Adrenal gland (tissue), 12 donors: ENCODE measurements around the gene C1QTNF8. TPM values are rescaled to one million over a fixed set of nuclear protein-coding genes. Genes with fewer than 3 reads are reported as not detected.

ENCODE experiments used
- DNase-seq, 7 donors: peaks; one replicate each; pipeline ENCODE4 v3.0.0-alpha.2; 2019 to 2020
- H3K27ac ChIP-seq, 5 donors: fragments of 200-600 bp; sonication (generic) in 4 of 5; 1 replicate in 3 of 5; 2 replicates in 2 of 5; pipeline versions ENCODE4 v1.5.1 to v1.8.0; 2016 to 2020; ENCODE audit warnings: mild to moderate bottlenecking in 1 of 5
- H3K27me3 ChIP-seq: fragments of 200-600 bp; 2 replicates; pipeline ENCODE4 v1.8.0; 2021
- H3K36me3 ChIP-seq, 2 donors: fragments of 200-600 bp; replicated peaks in 1 of 2; 1 replicate in 1 of 2; 2 replicates in 1 of 2; pipeline versions ENCODE4 v1.5.1 to v1.8.0; 2018 to 2022
- H3K4me1 ChIP-seq, 2 donors: fragments of 200-600 bp; replicated peaks in 1 of 2; 1 replicate in 1 of 2; 2 replicates in 1 of 2; pipeline versions ENCODE4 v1.5.1 to v1.8.0; 2018 to 2021
- H3K4me3 ChIP-seq, 4 donors: fragments of 200-600 bp; sonication (generic) in 3 of 4; one replicate each; pipeline ENCODE4 v1.5.1; 2016 to 2018
- H3K9me3 ChIP-seq, 3 donors: fragments of 200-600 bp; sonication (generic) in 1 of 3; replicated peaks in 1 of 3; 1 replicate in 2 of 3; 2 replicates in 1 of 3; pipeline versions ENCODE4 v1.5.1 to v1.8.0; 2016 to 2021
- CTCF ChIP-seq, 6 experiments: fragments of 450-650 bp in 4 of 6; fragments of 200-600 bp in 2 of 6; sonication (generic) in 1 of 6; IDR thresholded peaks; 1 replicate in 5 of 6; 2 replicates in 1 of 6; pipeline versions ENCODE4 v1.5.1 to v1.8.0; 2016 to 2021; ENCODE audit warnings: antibody characterized with exemption in 6 of 6, mild to moderate bottlenecking in 2 of 6, moderate library complexity in 1 of 6
- POLR2A ChIP-seq, 2 donors: fragments of 450-650 bp; IDR thresholded peaks; one replicate each; pipeline ENCODE4 v1.6.1; 2017; ENCODE audit warnings: antibody characterized with exemption in 2 of 2, mild to moderate bottlenecking in 2 of 2, moderate library complexity in 1 of 2
- WGBS, 4 donors: extraction: QIAGEN DNeasy Blood & Tissue Kit in 2 of 4; methylation state at CpG; one replicate each; pipeline versions ENCODE4 v1.1.5 to v1.1.7; 2013 to 2017; 5-methylcytosine and 5-hydroxymethylcytosine counted together
- intact Hi-C, 2 donors: fragments of 100-400 bp; cut with DNase I; formaldehyde crosslinking; loops; one replicate each; pipeline versions ENCODE4 v1.14.1 to v1.15.0; 2022 to 2023
- polyA plus RNA-seq, 3 donors: library from polyadenylated mRNA; stranded (reverse); fragments of 200-250 nt in 2 of 3; fragments of 350-450 nt in 1 of 3; fragmentation: Illumina TruSeq in 1 of 3; extraction: RNeasy Lipid Tissue Mini Kit (QIAGEN cat#74804) in 1 of 3; gene quantifications; one replicate each; pipeline ENCODE4 v1.2.3, GENCODE V29; 2013 to 2014
- total RNA-seq, 9 donors: library from RNA; depleted of rRNA in 4 of 9; stranded (reverse); fragments of >200 nt in 4 of 9; fragments of 120-200 nt in 1 of 9; fragmentation: NEBNext Ultra II Directional in 1 of 9; extraction: Animal tissue kit (Norgen Biotek cat#: 25700) in 1 of 9; gene quantifications; one replicate each; pipeline versions ENCODE4 v1.1.0 to v1.2.4, GENCODE V29; 2013 to 2023
- donor health status: healthy with polysubstance abuse.
- donor health status: Bipolar disorder and iron deficiency.
- donor health status: DM: yes; HTN: yes; CAD: no.
- donor health status: DM: no; HTN: no; CAD: no.
- donor health status: DM: no; HTN: no; CAD: no.
- donor health status: DM: yes; HTN: yes; CAD: no.

C1QTNF8 gene
- total and polyA plus RNA-seq, 12 donors = 0.14 to 0.64 (median 0.25) TPM; not detected in 8

GRCh38 chr16:1107731-1108130 lies 11.7 kb upstream of the C1QTNF8 start:
- H3K9me3 ChIP-seq = no peaks in the 10 kb centered on the region
- no peak for TF ChIP-seq POLR2A (IDR thresholded peaks at IDR 0.05)
- TF ChIP-seq CTCF (IDR thresholded peaks at IDR 0.05) = no peak
- peak in 2 of 7 donors; percentile 52 to 58 for DNase-seq
- intact Hi-C loops = loop anchor here in 1 of 2 donors (2.0 kb wide), 1 partner anchor 91 kb away; no protein-coding TSS in a partner anchor
- peaks cover 0 to 4% of the 10 kb centered on the region in 2 donors for H3K4me1 ChIP-seq
- H3K36me3 ChIP-seq = no peaks in the 10 kb centered on the region
- H3K27me3 ChIP-seq = peaks cover 12% of the 10 kb centered on the region
- H3K4me3 ChIP-seq = no peak overlapping the region
- no peak overlapping the region for H3K27ac ChIP-seq
- WGBS, 4 donors = 20 to 63% (median 46%) methylated on average over 2 to 12 of the region's 12 CpGs

GRCh38 chr16:1107141-1107540 lies 11.1 kb upstream of the C1QTNF8 start:
- peaks cover 0 to 4% of the 10 kb centered on the region in 2 donors for H3K4me1 ChIP-seq
- no peak overlapping the region for H3K4me3 ChIP-seq
- H3K27me3 ChIP-seq = peaks cover 12% of the 10 kb centered on the region
- no peak overlapping the region for H3K27ac ChIP-seq
- TF ChIP-seq POLR2A (IDR thresholded peaks at IDR 0.05) = no peak
- TF ChIP-seq CTCF (IDR thresholded peaks at IDR 0.05) = no peak
- no peaks in the 10 kb centered on the region for H3K9me3 ChIP-seq
- DNase-seq = no peak
- H3K36me3 ChIP-seq = no peaks in the 10 kb centered on the region
- WGBS, 4 donors = 65 to 77% (median 71%) methylated on average over 11 to 22 of the region's 22 CpGs
- intact Hi-C loops = loop anchor here in 1 of 2 donors (2.0 kb wide), 1 partner anchor 92 kb away; no protein-coding TSS in a partner anchor

GRCh38 chr16:1106659-1107058 lies 10.6 kb upstream of the C1QTNF8 start:
- Histone ChIP-seq H3K27me3 (peaks cover 12% of the 10 kb centered on the region), H3K4me3 (no peak overlapping the region), H3K27ac (no peak overlapping the region), H3K4me1 (peaks cover 0 to 4% of the 10 kb centered on the region in 2 donors), H3K36me3 (no peaks in the 10 kb centered on the region), H3K9me3 (no peaks in the 10 kb centered on the region)
- TF ChIP-seq POLR2A (IDR thresholded peaks at IDR 0.05) (no peak), CTCF (IDR thresholded peaks at IDR 0.05) (no peak)
- no peak for DNase-seq
- intact Hi-C loops = loop anchor here (1.0 to 2.0 kb wide), 2 partner anchors 88 to 92 kb away; no protein-coding TSS in a partner anchor
- 51 to 70% (median 68%) methylated on average over 2 to 16 of the region's 16 CpGs for WGBS, 4 donors

- H3K36me3 ChIP-seq = no peaks in the 10 kb centered on the region
- intact Hi-C loops = loop anchor here (1.0 to 2.0 kb wide), 2 partner anchors 88 to 93 kb away; no protein-coding TSS in a partner anchor
- no peak overlapping the region for H3K27ac ChIP-seq
- H3K9me3 ChIP-seq = no peaks in the 10 kb centered on the region
- H3K27me3 ChIP-seq = peaks cover 12% of the 10 kb centered on the region
- peak; percentile 67 to 87 (median 84) for DNase-seq
- peaks cover 0 to 4% of the 10 kb centered on the region in 2 donors for H3K4me1 ChIP-seq
- WGBS, 4 donors = 17 to 76% (median 27%) methylated on average over 3 to 26 of the region's 26 CpGs
- H3K4me3 ChIP-seq = no peak overlapping the region
- TF ChIP-seq CTCF (IDR thresholded peaks at IDR 0.05) (peak; percentile 66 to 97 (median 82)), POLR2A (IDR thresholded peaks at IDR 0.05) (no peak)
Observed at GRCh38 chr16:1105888-1106620, 10.0 kb upstream of the C1QTNF8 start.
